T-helper 17 cell (primary cell): Measurements from ENCODE around the gene TCF25. TPM values are rescaled to one million over a fixed set of nuclear protein-coding genes. Genes with fewer than 3 reads are reported as not detected.
A peak's percentile ranks its signal among the peaks of the same experiment; 100 is the strongest.

Experiments used
- ATAC-seq: fragments of 150-1000 bp; cut with Tn5 transposase; 2 replicates; pipeline ENCODE4 v1.10.0; 2021; ENCODE audit warnings: mild to moderate bottlenecking, moderate library complexity
- DNase-seq, 3 donors: peaks; one replicate each; pipeline versions ENCODE4 v3.0.0 to v3.0.0-alpha.2; 2020 to 2021
- H3K9me3 ChIP-seq: one replicate; pipeline ENCODE4 v1.7.0; 2013; ENCODE audit warnings: low read length, mild to moderate bottlenecking; ENCODE audit not compliant: control insufficient read depth, poor library complexity, severe bottlenecking
- H3K27ac Mint-ChIP-seq: one replicate; pipeline ENCODE4 v1.8.0; 2022; ENCODE audit warnings: mild to moderate bottlenecking, moderate library complexity, mixed read lengths
- H3K27me3 Mint-ChIP-seq: one replicate; pipeline ENCODE4 v1.8.0; 2022; ENCODE audit warnings: mixed read lengths
- H3K36me3 Mint-ChIP-seq: one replicate; pipeline ENCODE4 v1.8.0; 2022; ENCODE audit warnings: low read depth, mixed read lengths
- H3K4me1 Mint-ChIP-seq: one replicate; pipeline ENCODE4 v1.8.0; 2022; ENCODE audit warnings: mild to moderate bottlenecking, mixed read lengths
- H3K4me3 Mint-ChIP-seq: one replicate; pipeline ENCODE4 v1.8.0; 2022; ENCODE audit warnings: mild to moderate bottlenecking, moderate library complexity, mixed read lengths
- total RNA-seq, 4 donors: library from RNA in 2 of 4; stranded (reverse) in 2 of 4; gene quantifications; one replicate each; pipeline ENCODE4 v1.2.3 and lab custom pipeline; 2022 to 2026

Gene TCF25
- total RNA-seq, 2 donors from 2014 or later = 393 to 428 TPM

GRCh38 chr16:89895482-89896250, 22.3 kb downstream of the TCF25 start:
- DNase-seq (no peak), ATAC-seq (no peak)
- no peaks in the 10 kb centered on the region for H3K9me3 ChIP-seq
- H3K4me1 Mint-ChIP-seq = peaks cover 11% of the 10 kb centered on the region
- H3K27ac Mint-ChIP-seq = no peak overlapping the region
- H3K27me3 Mint-ChIP-seq = no peaks in the 10 kb centered on the region
- no peak overlapping the region for H3K4me3 Mint-ChIP-seq
- H3K36me3 Mint-ChIP-seq = peaks cover 4% of the 10 kb centered on the region

DNA sequence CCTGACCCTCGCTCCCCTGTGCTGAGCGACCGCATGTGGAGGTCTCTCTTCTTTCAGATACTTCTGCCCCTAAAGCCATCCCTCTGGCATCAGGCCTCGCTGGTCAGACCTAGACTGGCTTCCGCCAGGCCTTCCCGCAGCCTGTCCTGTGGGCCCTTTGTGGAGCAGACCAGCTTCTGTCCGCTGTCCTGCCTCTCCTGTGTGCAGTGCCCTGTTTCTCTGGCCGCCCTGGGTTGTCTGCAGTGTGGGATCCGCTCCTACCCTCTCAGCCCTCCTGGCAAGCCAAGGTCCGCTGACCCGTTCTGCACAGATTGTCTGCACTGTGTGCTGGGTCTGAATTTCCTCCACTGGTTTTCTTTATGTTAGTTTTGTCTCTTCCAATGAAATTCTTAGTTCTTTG, 23.8 kb downstream of the TCF25 start:
- no peaks in the 10 kb centered on the region for H3K27me3 Mint-ChIP-seq
- no peaks in the 10 kb centered on the region for H3K9me3 ChIP-seq
- H3K36me3 Mint-ChIP-seq = peaks cover 4% of the 10 kb centered on the region
- H3K27ac Mint-ChIP-seq = peak overlapping the region; percentile 34
- DNase-seq (no peak), ATAC-seq (no peak)
- H3K4me1 Mint-ChIP-seq = peaks cover 8% of the 10 kb centered on the region
- H3K4me3 Mint-ChIP-seq = no peak overlapping the region

- no peaks in the 10 kb centered on the region for H3K9me3 ChIP-seq
- H3K4me1 Mint-ChIP-seq = peaks cover 8% of the 10 kb centered on the region
- peak overlapping the region; percentile 3 for H3K4me3 Mint-ChIP-seq
- no peak for ATAC-seq
- H3K27me3 Mint-ChIP-seq = no peaks in the 10 kb centered on the region
- peak overlapping the region; percentile 34 for H3K27ac Mint-ChIP-seq
- H3K36me3 Mint-ChIP-seq = peaks cover 4% of the 10 kb centered on the region
- no peak for DNase-seq
Observed at GRCh38 chr16:89898201-89898967, 25.0 kb downstream of the TCF25 start.

DNA sequence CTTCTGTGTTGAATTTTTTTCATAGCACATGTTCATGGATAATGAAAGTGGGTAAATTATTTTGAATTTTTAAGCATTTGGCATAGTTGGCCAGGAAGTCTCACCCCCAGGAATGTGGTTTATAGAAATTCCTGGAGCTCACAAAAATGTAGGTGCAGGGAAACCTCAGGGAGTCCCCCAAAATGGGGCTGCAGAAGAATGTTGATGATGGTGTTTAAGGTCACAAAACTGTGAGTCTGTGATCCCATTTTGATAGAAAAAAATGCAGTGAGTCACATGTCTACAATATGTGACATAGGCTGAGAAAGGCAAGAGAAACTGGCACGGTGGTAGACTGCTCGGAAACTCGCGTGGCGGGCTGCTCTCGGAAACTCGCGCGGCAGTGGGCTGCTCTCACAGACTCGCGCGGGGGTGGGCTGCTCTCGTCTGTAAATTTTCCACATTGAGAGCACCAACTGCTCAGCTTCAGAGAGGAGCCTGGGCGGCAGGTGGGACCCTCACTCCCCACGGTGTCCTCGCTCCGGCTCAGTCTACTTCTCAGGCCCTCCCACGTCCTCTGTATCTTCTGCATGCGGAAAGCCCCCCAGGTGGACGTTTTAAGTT, 26.6 kb downstream of the TCF25 start:
- peaks cover 4% of the 10 kb centered on the region for H3K36me3 Mint-ChIP-seq
- H3K4me3 Mint-ChIP-seq = no peak overlapping the region
- no peaks in the 10 kb centered on the region for H3K27me3 Mint-ChIP-seq
- peaks cover 7% of the 10 kb centered on the region for H3K4me1 Mint-ChIP-seq
- ATAC-seq (no peak), DNase-seq (no peak)
- H3K27ac Mint-ChIP-seq = peak overlapping the region; percentile 8
- H3K9me3 ChIP-seq = no peaks in the 10 kb centered on the region

DNA sequence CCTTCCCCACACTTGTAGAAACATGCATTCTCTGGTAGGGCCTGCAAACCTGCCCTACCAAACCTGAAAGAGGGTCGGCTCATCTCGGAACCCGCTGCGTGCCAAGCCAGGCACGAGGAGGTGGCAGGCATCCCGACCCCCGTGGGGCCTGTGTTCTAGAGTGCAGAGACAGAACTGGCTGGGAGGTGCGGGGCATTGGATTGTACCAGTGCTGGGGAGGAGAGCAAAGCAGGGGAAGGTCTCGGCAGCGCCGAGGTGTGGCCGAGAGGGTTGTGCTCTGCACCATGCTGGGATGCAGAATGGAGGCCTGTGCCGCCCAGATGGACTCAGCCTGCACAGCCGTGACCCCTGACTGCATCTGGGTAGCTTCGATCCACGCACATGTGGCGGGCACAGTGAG, 27.5 kb downstream of the TCF25 start:
- peaks cover 6% of the 10 kb centered on the region for H3K4me1 Mint-ChIP-seq
- no peaks in the 10 kb centered on the region for H3K9me3 ChIP-seq
- peaks cover 4% of the 10 kb centered on the region for H3K36me3 Mint-ChIP-seq
- DNase-seq (no peak), ATAC-seq (no peak)
- H3K27ac Mint-ChIP-seq = no peak overlapping the region
- no peak overlapping the region for H3K4me3 Mint-ChIP-seq
- H3K27me3 Mint-ChIP-seq = no peaks in the 10 kb centered on the region

DNA sequence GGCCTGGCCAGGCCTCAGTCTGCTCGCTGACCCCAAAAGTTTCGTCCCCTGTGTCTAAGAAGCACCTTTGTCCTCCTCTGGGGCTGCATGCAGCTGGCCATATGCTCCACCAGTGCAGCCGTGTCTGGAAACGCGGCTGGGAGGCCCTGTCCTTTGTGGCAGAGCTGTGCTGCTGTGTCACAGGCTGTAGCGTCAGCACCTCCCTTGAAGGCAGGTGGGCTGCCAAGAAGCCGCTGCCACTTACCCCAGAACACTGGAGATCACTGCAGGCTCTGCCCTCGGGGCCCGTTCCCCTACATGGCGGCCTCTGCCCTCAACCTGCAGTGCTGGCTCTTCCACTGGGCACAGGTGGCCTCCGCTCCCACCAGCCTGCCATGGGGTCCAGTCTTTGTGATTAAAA, 29.6 kb downstream of the TCF25 start:
- H3K4me3 Mint-ChIP-seq = no peak overlapping the region
- peak overlapping the region; percentile 43 for H3K27ac Mint-ChIP-seq
- DNase-seq = no peak
- no peaks in the 10 kb centered on the region for H3K9me3 ChIP-seq
- peaks cover 6% of the 10 kb centered on the region for H3K4me1 Mint-ChIP-seq
- no peaks in the 10 kb centered on the region for H3K27me3 Mint-ChIP-seq
- no peak for ATAC-seq
- peaks cover 4% of the 10 kb centered on the region for H3K36me3 Mint-ChIP-seq

GRCh38 chr16:89903908-89904515, 30.6 kb downstream of the TCF25 start:
- ATAC-seq (no peak), DNase-seq (no peak)
- Mint-ChIP-seq H3K4me3 (no peak overlapping the region), H3K27me3 (no peaks in the 10 kb centered on the region), H3K4me1 (peaks cover 3% of the 10 kb centered on the region), H3K27ac (peak overlapping the region; percentile 43), H3K36me3 (peaks cover under 1% of the 10 kb centered on the region)
- no peaks in the 10 kb centered on the region for H3K9me3 ChIP-seq

GRCh38 chr16:89904606-89905510, 31.5 kb downstream of the TCF25 start:
- no peaks in the 10 kb centered on the region for H3K9me3 ChIP-seq
- ATAC-seq (no peak), DNase-seq (no peak)
- H3K36me3 Mint-ChIP-seq = no peaks in the 10 kb centered on the region
- H3K27ac Mint-ChIP-seq = peak overlapping the region; percentile 60
- no peak overlapping the region for H3K4me3 Mint-ChIP-seq
- peaks cover 3% of the 10 kb centered on the region for H3K4me1 Mint-ChIP-seq
- no peaks in the 10 kb centered on the region for H3K27me3 Mint-ChIP-seq

DNA sequence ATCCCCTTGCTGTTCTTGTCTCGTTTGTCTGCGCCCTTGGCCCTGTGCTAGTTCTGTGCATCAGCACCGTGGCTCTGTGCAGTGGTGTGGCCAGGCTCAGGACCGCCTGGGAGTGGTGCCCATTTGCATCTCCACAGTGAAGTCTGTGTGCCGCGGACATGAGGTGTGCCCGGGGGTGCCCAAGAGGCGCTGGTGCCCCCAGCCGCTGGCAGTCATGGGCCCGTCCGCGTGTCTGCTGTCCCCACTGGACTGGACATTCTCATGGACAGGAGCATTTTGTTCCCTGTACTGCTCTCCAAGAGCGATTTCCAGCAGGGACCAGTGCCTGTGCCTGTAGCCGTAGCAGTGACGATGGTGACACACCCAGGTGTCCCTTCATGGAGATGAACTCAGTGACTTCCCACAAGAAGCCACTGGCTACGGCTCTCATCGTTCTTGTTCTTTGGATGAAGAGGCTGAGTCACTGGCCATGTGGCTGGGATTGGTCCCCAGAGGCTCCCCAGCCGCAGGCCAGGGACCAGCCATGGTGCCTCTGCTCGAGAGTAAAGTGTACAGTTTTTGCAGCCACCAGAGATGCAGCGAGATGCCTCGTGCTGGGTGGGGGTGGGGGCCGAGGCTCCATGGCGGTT, 32.2 kb downstream of the TCF25 start:
- no peak for DNase-seq
- Mint-ChIP-seq H3K4me1 (no peaks in the 10 kb centered on the region), H3K36me3 (no peaks in the 10 kb centered on the region), H3K4me3 (peak overlapping the region; percentile 53), H3K27me3 (no peaks in the 10 kb centered on the region), H3K27ac (peak overlapping the region; percentile 60)
- H3K9me3 ChIP-seq = no peaks in the 10 kb centered on the region
- ATAC-seq = no peak

DNA sequence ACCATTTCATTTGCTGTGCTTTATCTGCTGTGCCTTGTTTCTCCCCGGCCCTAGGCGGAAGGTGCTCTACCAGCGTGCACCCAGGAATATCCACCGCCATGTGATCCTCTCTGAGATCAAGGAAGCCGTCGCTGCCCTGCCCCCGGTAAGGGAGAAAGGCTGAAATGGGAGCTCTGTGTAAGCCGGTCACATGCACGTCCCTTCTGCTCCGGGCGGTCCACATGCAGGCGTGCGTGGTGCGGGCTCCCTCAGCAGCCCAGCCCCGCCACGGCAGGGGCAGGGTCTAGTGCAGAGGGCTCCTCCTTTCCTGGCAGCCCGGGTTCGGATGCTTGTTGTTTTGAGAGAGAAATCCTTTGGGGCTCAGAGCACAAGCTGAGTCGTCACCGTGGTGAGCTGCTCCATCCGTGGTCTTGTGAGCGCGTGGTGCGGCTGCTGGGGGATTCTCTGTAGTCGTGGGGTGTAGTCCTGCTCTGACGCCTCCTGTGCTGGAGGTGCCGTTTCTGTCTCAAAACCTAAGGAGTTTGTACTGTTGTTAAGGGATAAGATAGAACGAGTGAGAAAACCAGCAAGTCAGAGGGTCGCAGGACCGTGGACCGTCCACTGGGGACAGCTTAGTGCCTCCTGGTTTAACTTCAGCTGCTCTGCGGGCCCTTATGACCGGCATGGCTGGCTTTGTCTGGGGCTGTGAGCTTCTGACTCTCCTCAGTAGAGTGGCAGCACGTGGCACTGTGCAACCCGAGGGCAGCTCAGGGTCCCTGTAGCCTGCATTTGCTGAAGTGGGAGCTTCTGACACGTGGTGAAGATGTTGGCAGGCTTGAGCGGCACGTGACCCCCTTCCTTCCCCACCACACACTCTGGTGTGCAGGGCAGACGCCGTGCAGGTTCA, 33.0 kb downstream of the TCF25 start:
- Mint-ChIP-seq H3K27me3 (no peaks in the 10 kb centered on the region), H3K36me3 (no peaks in the 10 kb centered on the region), H3K4me1 (no peaks in the 10 kb centered on the region), H3K27ac (peak overlapping the region; percentile 49), H3K4me3 (peak overlapping the region; percentile 53)
- DNase-seq = no peak
- peak; percentile 6 for ATAC-seq
- H3K9me3 ChIP-seq = no peaks in the 10 kb centered on the region

- H3K36me3 Mint-ChIP-seq = no peaks in the 10 kb centered on the region
- no peaks in the 10 kb centered on the region for H3K9me3 ChIP-seq
- H3K4me1 Mint-ChIP-seq = peaks cover 3% of the 10 kb centered on the region
- peak overlapping the region; percentile 49 for H3K27ac Mint-ChIP-seq
- H3K27me3 Mint-ChIP-seq = no peaks in the 10 kb centered on the region
- no peak overlapping the region for H3K4me3 Mint-ChIP-seq
- DNase-seq = no peak
- ATAC-seq = no peak
Observed at GRCh38 chr16:89907055-89907814, 33.8 kb downstream of the TCF25 start.
